ENCODE measurements around the gene DAPK1. TPM values are rescaled to one million over a fixed set of nuclear protein-coding genes. Genes with fewer than 3 reads are reported as not detected.

The DAPK1 gene
- total and polyA plus RNA-seq, 5 donors from 2014 or later: 0.14 to 3.5 (median 0.42) TPM; not detected in 2

GRCh38 chr9:87599901-87600610 is 102.4 kb downstream of the DAPK1 start:
- H3K9me3 ChIP-seq (ENCODE audit: control insufficient read depth in 2 of 2, low read length in 2 of 2): no peaks in the 10 kb centered on the region
- no peaks in the 10 kb centered on the region for H3K4me1 ChIP-seq (ENCODE audit: control insufficient read depth, insufficient read depth, low read length, poor library complexity, severe bottlenecking)
- Mint-ChIP-seq H3K4me1 (no peaks in the 10 kb centered on the region), H3K36me3 (no peaks in the 10 kb centered on the region), H3K9me3 (no peaks in the 10 kb centered on the region), H3K27ac (no peak overlapping the region), H3K4me3 (no peak overlapping the region), H3K27me3 (peaks cover 19% of the 10 kb centered on the region)
- ATAC-seq (ENCODE audit: low read depth in 2 of 2): no peak
- no peaks in the 10 kb centered on the region for H3K27me3 ChIP-seq (ENCODE audit: control insufficient read depth, insufficient read depth, low read length)
- H3K27ac ChIP-seq (ENCODE audit: insufficient read depth, low read length, poor library complexity, severe bottlenecking): no peak overlapping the region
- H3K4me3 ChIP-seq (ENCODE audit: low read depth, low read length): no peak overlapping the region
- no peaks in the 10 kb centered on the region for H3K36me3 ChIP-seq (ENCODE audit: control insufficient read depth, insufficient read depth, low read length)
- no peak for DNase-seq

DNA sequence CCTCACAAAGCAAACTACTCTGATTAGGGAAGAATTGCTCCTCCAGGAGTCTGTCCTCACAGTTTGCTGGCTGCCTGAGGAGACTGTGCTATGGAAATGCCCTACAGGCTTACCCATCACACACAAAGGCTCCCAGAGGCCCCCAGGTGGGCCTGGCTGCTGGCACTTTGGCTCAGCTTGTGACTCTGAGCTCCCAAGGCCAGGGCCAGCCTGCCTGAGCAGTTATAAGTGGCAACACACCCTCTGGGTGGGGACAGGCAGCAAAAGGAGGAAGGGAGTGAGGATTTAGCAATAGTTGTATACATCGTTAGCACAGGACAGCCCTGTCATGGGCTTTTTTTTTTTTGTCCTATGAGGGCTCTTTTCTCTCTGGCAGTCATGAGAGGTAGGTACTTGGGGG is 103.5 kb downstream of the DAPK1 start:
- no peak overlapping the region for H3K4me3 Mint-ChIP-seq

DNA sequence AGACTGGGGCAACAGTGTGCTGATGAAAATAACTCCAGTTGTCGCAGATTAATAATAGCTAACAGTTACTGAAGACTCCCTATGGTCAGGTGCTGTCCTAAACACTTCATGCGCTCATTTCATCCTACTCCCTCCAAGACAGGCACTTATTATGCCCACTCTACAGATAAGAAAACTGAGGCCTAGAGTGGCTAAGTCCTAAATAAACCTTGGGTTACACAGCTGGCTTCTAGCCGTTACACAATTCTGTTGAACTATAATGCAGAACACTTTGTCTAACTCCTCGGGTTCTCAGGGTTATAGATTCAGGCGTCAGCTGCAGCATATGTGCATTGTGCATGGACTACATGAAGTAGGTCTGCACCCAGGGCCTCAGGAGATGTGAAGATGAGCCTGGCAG is 103.9 kb downstream of the DAPK1 start:
- DNase-seq (no peak), ATAC-seq (ENCODE audit: low read depth in 2 of 2) (peak in 1 of 2 donors; percentile 20)
- Histone ChIP-seq H3K36me3 (ENCODE audit: control insufficient read depth, insufficient read depth, low read length) (no peaks in the 10 kb centered on the region), H3K4me1 (ENCODE audit: control insufficient read depth, insufficient read depth, low read length, poor library complexity, severe bottlenecking) (no peaks in the 10 kb centered on the region), H3K27ac (ENCODE audit: insufficient read depth, low read length, poor library complexity, severe bottlenecking) (no peak overlapping the region), H3K9me3 (ENCODE audit: control insufficient read depth in 2 of 2, low read length in 2 of 2) (no peaks in the 10 kb centered on the region), H3K4me3 (ENCODE audit: low read depth, low read length) (no peak overlapping the region), H3K27me3 (ENCODE audit: control insufficient read depth, insufficient read depth, low read length) (no peaks in the 10 kb centered on the region)
- Mint-ChIP-seq H3K27me3 (peaks cover 23% of the 10 kb centered on the region), H3K4me1 (peaks cover 0 to 3% (median 1%) of the 10 kb centered on the region in 4 donors), H3K36me3 (no peaks in the 10 kb centered on the region), H3K27ac (no peak overlapping the region), H3K9me3 (no peaks in the 10 kb centered on the region), H3K4me3 (no peak overlapping the region)

More for the DNA sequence above, 103.5 kb downstream of the DAPK1 start:
- no peaks in the 10 kb centered on the region for H3K4me1 ChIP-seq (ENCODE audit: control insufficient read depth, insufficient read depth, low read length, poor library complexity, severe bottlenecking)
- no peaks in the 10 kb centered on the region for H3K9me3 ChIP-seq (ENCODE audit: control insufficient read depth in 2 of 2, low read length in 2 of 2)
- no peak overlapping the region for H3K27ac ChIP-seq (ENCODE audit: insufficient read depth, low read length, poor library complexity, severe bottlenecking)
- ATAC-seq (ENCODE audit: low read depth in 2 of 2) (no peak), DNase-seq (no peak)
- H3K4me1 Mint-ChIP-seq: peaks cover 0 to 3% (median 1%) of the 10 kb centered on the region in 4 donors
- no peaks in the 10 kb centered on the region for H3K36me3 Mint-ChIP-seq
- H3K27ac Mint-ChIP-seq: peak overlapping the region in 1 of 3 donors; percentile 62
- H3K27me3 ChIP-seq (ENCODE audit: control insufficient read depth, insufficient read depth, low read length): no peaks in the 10 kb centered on the region
- H3K36me3 ChIP-seq (ENCODE audit: control insufficient read depth, insufficient read depth, low read length): no peaks in the 10 kb centered on the region
- no peaks in the 10 kb centered on the region for H3K9me3 Mint-ChIP-seq
- H3K4me3 ChIP-seq (ENCODE audit: low read depth, low read length): no peak overlapping the region
- peaks cover 23% of the 10 kb centered on the region for H3K27me3 Mint-ChIP-seq

GRCh38 chr9:87602933-87603643 is 105.4 kb downstream of the DAPK1 start:
- ATAC-seq (ENCODE audit: low read depth in 2 of 2) (no peak), DNase-seq (no peak)
- no peak overlapping the region for H3K27ac Mint-ChIP-seq
- Histone ChIP-seq H3K27ac (ENCODE audit: insufficient read depth, low read length, poor library complexity, severe bottlenecking) (no peak overlapping the region), H3K27me3 (ENCODE audit: control insufficient read depth, insufficient read depth, low read length) (no peaks in the 10 kb centered on the region), H3K36me3 (ENCODE audit: control insufficient read depth, insufficient read depth, low read length) (no peaks in the 10 kb centered on the region), H3K4me1 (ENCODE audit: control insufficient read depth, insufficient read depth, low read length, poor library complexity, severe bottlenecking) (no peaks in the 10 kb centered on the region), H3K9me3 (ENCODE audit: control insufficient read depth in 2 of 2, low read length in 2 of 2) (no peaks in the 10 kb centered on the region), H3K4me3 (ENCODE audit: low read depth, low read length) (no peak overlapping the region)
- peaks cover 27% of the 10 kb centered on the region for H3K27me3 Mint-ChIP-seq
- H3K36me3 Mint-ChIP-seq: no peaks in the 10 kb centered on the region
- no peak overlapping the region for H3K4me3 Mint-ChIP-seq
- H3K4me1 Mint-ChIP-seq: peaks cover 0 to 3% (median 1%) of the 10 kb centered on the region in 4 donors
- H3K9me3 Mint-ChIP-seq: no peaks in the 10 kb centered on the region

GRCh38 chr9:87603854-87604490 is 106.3 kb downstream of the DAPK1 start:
- no peak overlapping the region for H3K27ac ChIP-seq (ENCODE audit: insufficient read depth, low read length, poor library complexity, severe bottlenecking)
- H3K9me3 ChIP-seq (ENCODE audit: control insufficient read depth in 2 of 2, low read length in 2 of 2): no peaks in the 10 kb centered on the region
- no peak for ATAC-seq (ENCODE audit: low read depth in 2 of 2)
- Mint-ChIP-seq H3K36me3 (no peaks in the 10 kb centered on the region), H3K27me3 (peaks cover 22% of the 10 kb centered on the region), H3K27ac (no peak overlapping the region), H3K4me3 (no peak overlapping the region), H3K4me1 (peaks cover 0 to 3% (median 1%) of the 10 kb centered on the region in 4 donors), H3K9me3 (no peaks in the 10 kb centered on the region)
- H3K36me3 ChIP-seq (ENCODE audit: control insufficient read depth, insufficient read depth, low read length): no peaks in the 10 kb centered on the region
- no peak overlapping the region for H3K4me3 ChIP-seq (ENCODE audit: low read depth, low read length)
- no peak for DNase-seq
- H3K27me3 ChIP-seq (ENCODE audit: control insufficient read depth, insufficient read depth, low read length): no peaks in the 10 kb centered on the region
- no peaks in the 10 kb centered on the region for H3K4me1 ChIP-seq (ENCODE audit: control insufficient read depth, insufficient read depth, low read length, poor library complexity, severe bottlenecking)

DNA sequence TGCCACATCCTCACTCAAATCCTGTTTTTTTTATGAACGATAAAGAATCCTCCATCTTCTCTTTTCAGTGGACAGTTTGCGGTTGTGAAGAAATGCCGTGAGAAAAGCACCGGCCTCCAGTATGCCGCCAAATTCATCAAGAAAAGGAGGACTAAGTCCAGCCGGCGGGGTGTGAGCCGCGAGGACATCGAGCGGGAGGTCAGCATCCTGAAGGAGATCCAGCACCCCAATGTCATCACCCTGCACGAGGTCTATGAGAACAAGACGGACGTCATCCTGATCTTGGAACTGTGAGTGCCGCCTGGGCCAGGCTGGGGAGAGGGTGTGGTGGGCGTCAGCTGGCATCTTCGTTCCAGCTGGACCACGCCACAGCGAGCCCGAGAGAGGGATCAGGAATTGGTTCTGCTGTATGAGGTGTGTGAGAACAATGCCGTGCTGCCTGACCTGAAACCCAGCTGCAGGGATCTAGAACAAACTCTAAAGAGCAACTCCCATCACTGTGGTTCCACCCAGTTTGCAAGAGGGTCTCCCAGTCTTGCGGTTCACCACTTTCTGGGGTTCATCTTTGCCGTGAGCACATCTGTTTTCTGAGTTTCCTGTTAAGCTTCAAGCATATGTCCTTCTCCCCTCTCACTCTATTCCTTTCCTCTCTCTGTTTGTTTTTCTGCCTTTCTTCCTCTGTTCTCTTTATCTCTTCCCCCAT is 107.4 kb downstream of the DAPK1 start:
- no peaks in the 10 kb centered on the region for H3K36me3 ChIP-seq (ENCODE audit: control insufficient read depth, insufficient read depth, low read length)
- peaks cover 20% of the 10 kb centered on the region for H3K27me3 Mint-ChIP-seq
- H3K4me1 ChIP-seq (ENCODE audit: control insufficient read depth, insufficient read depth, low read length, poor library complexity, severe bottlenecking): no peaks in the 10 kb centered on the region
- H3K9me3 ChIP-seq (ENCODE audit: control insufficient read depth in 2 of 2, low read length in 2 of 2): no peaks in the 10 kb centered on the region
- H3K4me3 Mint-ChIP-seq: no peak overlapping the region
- H3K4me3 ChIP-seq (ENCODE audit: low read depth, low read length): no peak overlapping the region
- no peak for DNase-seq
- H3K36me3 Mint-ChIP-seq: no peaks in the 10 kb centered on the region
- no peak overlapping the region for H3K27ac Mint-ChIP-seq
- ATAC-seq (ENCODE audit: low read depth in 2 of 2): no peak
- no peaks in the 10 kb centered on the region for H3K9me3 Mint-ChIP-seq
- no peaks in the 10 kb centered on the region for H3K27me3 ChIP-seq (ENCODE audit: control insufficient read depth, insufficient read depth, low read length)
- H3K27ac ChIP-seq (ENCODE audit: insufficient read depth, low read length, poor library complexity, severe bottlenecking): no peak overlapping the region
- peaks cover 0 to 3% (median 1%) of the 10 kb centered on the region in 4 donors for H3K4me1 Mint-ChIP-seq

DNA sequence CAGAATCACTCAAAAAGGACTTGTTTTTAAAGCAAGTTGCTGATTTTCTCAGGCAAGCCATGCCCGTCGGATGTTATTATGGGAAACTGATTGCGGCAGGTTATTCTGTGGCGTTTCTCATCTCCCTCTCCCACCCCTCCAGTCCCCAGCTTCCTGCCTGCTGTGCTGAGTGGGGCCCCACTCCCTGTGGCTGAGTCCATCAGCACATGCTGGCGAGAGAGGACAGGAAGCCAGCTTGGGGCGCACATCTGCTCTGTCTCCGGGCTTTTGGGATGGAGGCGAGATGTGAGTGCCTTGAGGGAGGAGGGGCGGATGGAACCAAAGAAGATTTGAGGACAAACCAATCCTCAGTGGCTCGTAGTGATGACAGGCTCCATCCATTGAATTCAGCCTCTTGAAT is 108.0 kb downstream of the DAPK1 start:
- peaks cover 0 to 3% (median 1%) of the 10 kb centered on the region in 4 donors for H3K4me1 Mint-ChIP-seq
- no peaks in the 10 kb centered on the region for H3K9me3 ChIP-seq (ENCODE audit: control insufficient read depth in 2 of 2, low read length in 2 of 2)
- H3K4me1 ChIP-seq (ENCODE audit: control insufficient read depth, insufficient read depth, low read length, poor library complexity, severe bottlenecking): no peaks in the 10 kb centered on the region
- no peaks in the 10 kb centered on the region for H3K36me3 ChIP-seq (ENCODE audit: control insufficient read depth, insufficient read depth, low read length)
- no peak overlapping the region for H3K27ac Mint-ChIP-seq
- peaks cover 18% of the 10 kb centered on the region for H3K27me3 Mint-ChIP-seq
- H3K9me3 Mint-ChIP-seq: no peaks in the 10 kb centered on the region
- DNase-seq: no peak
- no peak overlapping the region for H3K4me3 Mint-ChIP-seq
- no peak for ATAC-seq (ENCODE audit: low read depth in 2 of 2)
- no peak overlapping the region for H3K4me3 ChIP-seq (ENCODE audit: low read depth, low read length)
- no peaks in the 10 kb centered on the region for H3K27me3 ChIP-seq (ENCODE audit: control insufficient read depth, insufficient read depth, low read length)
- H3K27ac ChIP-seq (ENCODE audit: insufficient read depth, low read length, poor library complexity, severe bottlenecking): no peak overlapping the region
- no peaks in the 10 kb centered on the region for H3K36me3 Mint-ChIP-seq

Data from CD4-positive, CD25-positive, alpha-beta regulatory T cell (primary cell).